Measurements from ENCODE around the gene AOAH.
"Not testable (repeated sequence)": the region's sequence is repeated elsewhere in the genome, so short reads cannot be mapped to it uniquely, and the experiment has no call there.

AOAH gene

DNA sequence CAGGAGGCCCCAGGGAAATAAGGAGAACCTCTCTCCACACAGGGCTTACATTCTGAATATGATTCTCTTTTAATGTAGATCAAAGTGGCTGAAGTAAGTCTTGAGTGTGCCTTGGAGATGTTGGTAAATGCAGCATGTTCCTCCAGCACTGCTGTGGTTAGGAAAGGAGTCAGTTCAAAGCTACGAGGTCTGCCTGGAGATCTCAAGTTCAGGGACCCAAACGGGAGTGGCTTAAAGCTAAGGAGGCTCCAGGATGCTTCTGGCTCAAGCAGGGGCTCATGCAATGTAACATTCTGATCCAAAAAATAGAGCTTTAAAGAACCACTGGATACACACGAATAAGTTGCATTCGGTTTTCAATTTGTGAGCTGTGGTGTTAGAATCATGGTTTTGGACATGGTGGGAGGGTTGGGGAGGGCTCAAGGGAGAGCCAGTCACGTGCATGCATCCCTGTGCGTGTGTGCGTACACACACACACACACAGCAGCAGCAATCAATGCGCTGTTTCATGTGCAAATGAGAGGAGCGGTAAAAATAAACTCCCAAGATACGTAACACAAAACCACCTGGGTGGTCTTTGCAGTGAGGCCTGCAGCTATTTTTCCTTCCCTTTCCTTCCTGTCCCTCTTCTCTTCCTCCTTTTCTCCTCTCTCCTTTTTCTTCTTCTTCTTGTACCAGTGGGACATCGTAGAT, 70.5 kb downstream of the AOAH start:
- DNase-seq = no peak

GRCh38 chr7:36653008-36653662, 71.2 kb downstream of the AOAH start:
- DNase-seq = no peak

DNA sequence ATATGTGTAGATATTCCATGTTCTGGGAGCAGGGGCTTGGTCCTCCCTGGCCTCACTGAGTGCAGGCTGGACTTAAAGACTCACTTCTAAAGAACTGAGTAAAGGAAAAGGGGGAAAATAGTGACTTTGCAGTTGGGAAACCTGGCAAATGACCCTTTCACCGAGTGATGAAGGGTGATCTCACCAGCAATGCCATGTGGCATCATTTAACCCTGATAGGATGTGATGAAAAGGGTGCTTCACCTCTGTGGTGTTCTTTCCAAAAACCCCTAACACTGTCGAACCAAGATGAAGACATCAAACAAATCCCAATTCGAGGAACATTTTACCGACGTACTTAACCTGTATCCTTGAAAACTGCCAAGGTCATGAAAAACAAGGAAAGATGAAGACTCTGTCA, 71.9 kb downstream of the AOAH start:
- DNase-seq = no peak

- DNase-seq = no peak
Measured at GRCh38 chr7:36651404-36651803, 72.9 kb downstream of the AOAH start.

- DNase-seq = no peak
Measured at GRCh38 chr7:36650766-36651312, 73.5 kb downstream of the AOAH start.

GRCh38 chr7:36650320-36650719, 74.0 kb downstream of the AOAH start:
- DNase-seq = no peak

DNA sequence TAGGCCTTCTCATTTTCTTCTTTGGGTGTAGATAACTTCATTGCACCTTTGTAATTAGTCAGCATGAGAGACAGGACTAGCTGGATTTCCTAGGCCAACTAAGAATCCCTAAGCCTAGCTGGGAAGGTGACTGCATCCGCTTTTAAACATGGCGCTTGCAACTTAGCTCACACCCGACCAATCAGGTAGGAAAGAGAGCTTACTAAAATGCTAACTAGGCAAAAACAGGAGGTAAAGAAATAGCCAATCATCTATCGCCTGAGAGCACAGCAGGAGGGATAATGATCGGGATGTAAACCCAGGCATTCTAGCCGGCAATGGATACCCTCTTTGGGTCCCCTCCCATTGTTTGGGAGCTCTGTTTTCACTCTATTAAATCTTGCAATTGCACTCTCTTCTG, 75.0 kb downstream of the AOAH start:
- not testable (repeated sequence) for DNase-seq

GRCh38 chr7:36648441-36648840, 75.9 kb downstream of the AOAH start:
- no peak for DNase-seq

DNA sequence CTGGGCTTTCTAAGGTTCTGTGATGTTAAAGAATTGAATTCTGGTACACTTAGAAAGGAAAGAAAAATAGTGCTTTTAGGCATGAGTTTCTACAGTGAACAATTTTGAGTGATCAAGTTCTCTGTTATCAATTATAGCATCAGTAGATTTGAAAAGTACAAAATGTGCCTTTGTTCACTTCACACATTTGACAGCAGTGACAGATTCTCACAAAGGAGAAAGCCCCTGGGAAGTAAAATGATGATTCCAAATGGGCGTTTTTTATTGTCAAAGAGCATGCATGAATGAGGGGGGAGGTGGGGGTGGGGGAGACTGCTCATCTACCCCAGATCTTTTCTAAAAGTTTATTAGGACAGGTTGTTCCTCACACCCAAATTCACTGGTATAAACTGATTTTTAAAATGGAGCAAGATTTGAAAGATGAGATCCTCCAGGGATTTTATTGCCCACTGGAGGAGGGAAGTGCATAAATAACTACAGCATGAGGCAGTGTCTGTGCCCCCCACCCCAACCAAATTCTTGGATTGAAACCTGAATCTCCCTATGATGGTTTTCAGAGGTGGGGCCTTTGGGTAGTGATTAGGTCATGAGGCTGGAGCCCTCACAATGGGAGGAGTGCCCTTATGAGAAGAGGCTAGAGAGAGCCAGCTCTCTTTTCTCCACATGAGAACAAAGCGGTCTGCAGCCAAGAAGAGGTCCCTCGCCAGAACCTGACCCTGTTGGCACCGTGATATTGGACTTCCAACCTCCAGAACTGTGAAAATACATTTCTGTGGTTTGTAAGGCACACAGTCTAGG, 79.5 kb downstream of the AOAH start:
- no peak for DNase-seq

DNA sequence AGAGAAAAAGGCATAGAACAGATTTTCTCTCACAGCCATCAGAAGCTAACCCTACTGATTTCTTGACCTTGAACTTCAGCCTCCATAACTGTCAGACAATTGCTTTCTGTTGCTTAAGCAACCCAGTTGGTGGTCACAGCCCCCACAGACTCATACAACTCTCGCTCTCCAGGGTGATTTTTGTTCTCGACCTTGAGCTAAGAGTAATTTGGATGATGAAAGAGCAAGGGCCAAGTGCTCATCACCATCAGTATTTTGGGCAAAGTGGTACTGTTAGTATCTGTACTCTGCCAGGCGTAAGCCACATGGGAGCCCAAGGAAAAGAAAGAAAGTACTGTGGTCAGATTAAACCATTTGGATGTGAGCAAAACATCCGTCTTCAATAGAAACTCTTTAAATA, 81.9 kb downstream of the AOAH start:
- no peak for DNase-seq

GRCh38 chr7:36642010-36642409, 82.3 kb downstream of the AOAH start:
- no peak for DNase-seq

- DNase-seq = no peak
Measured at GRCh38 chr7:36640682-36641081, 83.6 kb downstream of the AOAH start.

DNA sequence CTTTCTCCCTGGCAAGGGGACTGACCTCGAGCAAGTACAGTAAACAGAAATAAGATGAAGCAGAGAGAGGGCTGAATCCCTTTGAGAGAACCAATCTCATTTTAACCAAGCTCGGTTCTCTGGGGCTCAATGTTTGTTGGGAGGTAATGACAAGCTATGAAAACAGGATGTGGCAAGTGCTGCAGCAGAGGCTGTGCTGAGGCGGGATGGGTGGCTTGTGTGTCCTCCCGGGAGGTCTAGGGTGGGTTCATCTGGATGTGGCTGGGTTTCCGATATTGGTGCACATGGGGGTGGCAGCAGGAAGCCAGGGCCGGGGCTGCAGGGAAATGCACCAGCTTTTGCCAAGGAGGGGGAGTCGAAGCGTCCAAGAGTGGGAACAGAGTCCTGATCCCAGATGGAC, 84.5 kb downstream of the AOAH start:
- peak; percentile 11 to 13 for DNase-seq

GRCh38 chr7:36638586-36639263, 85.6 kb downstream of the AOAH start:
- no peak for DNase-seq

GRCh38 chr7:36638140-36638539, 86.2 kb downstream of the AOAH start:
- no peak for DNase-seq

GRCh38 chr7:36637417-36637816, 86.9 kb downstream of the AOAH start:
- DNase-seq = no peak

GRCh38 chr7:36636126-36636525, 88.2 kb downstream of the AOAH start:
- DNase-seq = no peak

GRCh38 chr7:36635091-36635490, 89.2 kb downstream of the AOAH start:
- DNase-seq = no peak

- DNase-seq = no peak
Measured at GRCh38 chr7:36633377-36633776, 90.9 kb downstream of the AOAH start.

- DNase-seq = no peak
Measured at GRCh38 chr7:36630112-36630650, 94.1 kb downstream of the AOAH start.

DNA sequence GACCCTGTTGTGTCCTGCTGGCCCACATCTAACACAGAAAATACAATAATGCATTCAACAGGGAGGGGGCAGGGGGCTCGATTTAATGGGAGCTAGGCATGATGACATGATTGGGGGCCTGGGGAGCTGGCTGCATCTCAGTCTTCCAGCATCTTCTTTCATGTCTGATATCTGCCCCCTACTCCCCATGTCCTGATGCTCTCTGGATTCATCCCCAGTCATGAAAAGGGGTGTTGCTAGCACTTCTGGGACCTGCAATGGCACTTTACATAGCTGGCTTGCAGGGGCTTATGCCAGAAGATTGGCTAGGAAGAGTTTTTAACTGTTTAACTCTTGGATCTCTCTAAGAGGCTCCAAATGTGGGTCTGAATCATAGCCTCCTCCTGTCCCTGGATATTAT, 94.9 kb downstream of the AOAH start:
- no peak for DNase-seq

GRCh38 chr7:36627836-36628235, 96.5 kb downstream of the AOAH start:
- DNase-seq = no peak

- no peak for DNase-seq
Measured at GRCh38 chr7:36626111-36626510, 98.2 kb downstream of the AOAH start.

Data from activated CD4-positive, alpha-beta T cell treated with anti-CD3 and anti-CD28 coated beads for 4 hours (primary cell).